Natural killer cell (primary cell): ENCODE results near the gene CGB5. TPM values are rescaled to one million over a fixed set of nuclear protein-coding genes. Genes with fewer than 3 reads are reported as not detected.

ENCODE experiments used
- ATAC-seq, 3 donors: fragments of 150-1000 bp in 2 of 3; fragments of 200-7000 bp in 1 of 3; cut with Tn5 transposase; 1 replicate in 1 of 3; 2 replicates in 2 of 3; pipeline ENCODE4 v1.10.0; 2021; ENCODE audit warnings: mild to moderate bottlenecking in 2 of 3, moderate library complexity in 2 of 3
- DNase-seq, 2 donors: peaks; one replicate each; pipeline versions ENCODE4 v3.0.0 to v3.0.0-alpha.2; 2013 to 2021; ENCODE audit warnings: mixed read lengths in 1 of 2
- H3K27ac ChIP-seq: one replicate; pipeline ENCODE4 v1.5.1; 2013; ENCODE audit warnings: mild to moderate bottlenecking, low read length
- H3K27me3 ChIP-seq: one replicate; pipeline ENCODE4 v1.6.1; 2013; ENCODE audit warnings: low read length; ENCODE audit not compliant: control insufficient read depth, insufficient read depth
- H3K36me3 ChIP-seq: one replicate; pipeline ENCODE4 v1.6.1; 2013; ENCODE audit warnings: low read length; ENCODE audit not compliant: control insufficient read depth, insufficient read depth
- H3K4me1 ChIP-seq: one replicate; pipeline ENCODE4 v1.6.1; 2013; ENCODE audit warnings: low read length; ENCODE audit not compliant: control insufficient read depth, insufficient read depth
- H3K4me3 ChIP-seq: one replicate; pipeline ENCODE4 v1.5.1; 2013; ENCODE audit warnings: low read length
- H3K9me3 ChIP-seq: one replicate; pipeline ENCODE4 v1.6.1; 2013; ENCODE audit warnings: low read length; ENCODE audit not compliant: control insufficient read depth, insufficient read depth
- H3K27ac Mint-ChIP-seq, 2 donors: one replicate each; pipeline ENCODE4 v1.8.0; 2022; ENCODE audit warnings: mild to moderate bottlenecking in 2 of 2, mixed read lengths in 2 of 2, moderate library complexity in 1 of 2
- H3K27me3 Mint-ChIP-seq, 2 donors: one replicate each; pipeline ENCODE4 v1.8.0; 2022; ENCODE audit warnings: low read depth in 2 of 2, mixed read lengths in 2 of 2
- H3K36me3 Mint-ChIP-seq: one replicate; pipeline ENCODE4 v1.8.0; 2022; ENCODE audit warnings: mixed read lengths
- H3K4me1 Mint-ChIP-seq, 2 donors: one replicate each; pipeline ENCODE4 v1.8.0; 2022; ENCODE audit warnings: mixed read lengths in 2 of 2
- H3K4me3 Mint-ChIP-seq: one replicate; pipeline ENCODE4 v1.8.0; 2022; ENCODE audit warnings: mild to moderate bottlenecking, moderate library complexity, mixed read lengths
- H3K9me3 Mint-ChIP-seq, 2 donors: one replicate each; pipeline ENCODE4 v1.8.0; 2022; ENCODE audit warnings: mixed read lengths in 2 of 2
- WGBS: methylation state at CpG from one replicate; pipeline ENCODE4 v1.1.7; 2013; ENCODE audit warnings: missing lambda C conversion rate; ENCODE audit not compliant: insufficient coverage; 5-methylcytosine and 5-hydroxymethylcytosine counted together
- intact Hi-C: fragments of 100-400 bp; cut with micrococcal nuclease; formaldehyde crosslinking; loops from one replicate; pipeline ENCODE4 v1.14.2; 2022
- total RNA-seq, 4 donors: library from RNA; stranded (reverse); fragments of 120-200 nt in 1 of 4; gene quantifications; one replicate each; pipeline versions ENCODE4 v1.2.3 to v1.2.4, GENCODE V29; 2013 to 2022
- TF ChIP-seq, protein P1 (sequence below): fragments of 200-600 bp; IDR thresholded peaks from one replicate; pipeline ENCODE4 v1.8.0; 2022; ENCODE audit warnings: antibody characterized with exemption

The CGB5 gene
- total RNA-seq, 3 donors from 2014 or later (not counting 1 experiment from before 2014, with no cell fraction given) = not detected

GRCh38 chr19:49004133-49004532 is 39.5 kb upstream of the CGB5 start:
- ATAC-seq (no peak), DNase-seq (no peak)
- 96% methylated on average over 15 of the region's 15 CpGs for WGBS
- Mint-ChIP-seq H3K27ac (no peak overlapping the region), H3K9me3 (no peaks in the 10 kb centered on the region), H3K27me3 (no peaks in the 10 kb centered on the region), H3K36me3 (no peaks in the 10 kb centered on the region), H3K4me3 (no peak overlapping the region), H3K4me1 (no peaks in the 10 kb centered on the region)
- TF ChIP-seq, protein P1, sequence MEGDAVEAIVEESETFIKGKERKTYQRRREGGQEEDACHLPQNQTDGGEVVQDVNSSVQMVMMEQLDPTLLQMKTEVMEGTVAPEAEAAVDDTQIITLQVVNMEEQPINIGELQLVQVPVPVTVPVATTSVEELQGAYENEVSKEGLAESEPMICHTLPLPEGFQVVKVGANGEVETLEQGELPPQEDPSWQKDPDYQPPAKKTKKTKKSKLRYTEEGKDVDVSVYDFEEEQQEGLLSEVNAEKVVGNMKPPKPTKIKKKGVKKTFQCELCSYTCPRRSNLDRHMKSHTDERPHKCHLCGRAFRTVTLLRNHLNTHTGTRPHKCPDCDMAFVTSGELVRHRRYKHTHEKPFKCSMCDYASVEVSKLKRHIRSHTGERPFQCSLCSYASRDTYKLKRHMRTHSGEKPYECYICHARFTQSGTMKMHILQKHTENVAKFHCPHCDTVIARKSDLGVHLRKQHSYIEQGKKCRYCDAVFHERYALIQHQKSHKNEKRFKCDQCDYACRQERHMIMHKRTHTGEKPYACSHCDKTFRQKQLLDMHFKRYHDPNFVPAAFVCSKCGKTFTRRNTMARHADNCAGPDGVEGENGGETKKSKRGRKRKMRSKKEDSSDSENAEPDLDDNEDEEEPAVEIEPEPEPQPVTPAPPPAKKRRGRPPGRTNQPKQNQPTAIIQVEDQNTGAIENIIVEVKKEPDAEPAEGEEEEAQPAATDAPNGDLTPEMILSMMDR = no peak
- Histone ChIP-seq H3K4me1 (no peaks in the 10 kb centered on the region), H3K27ac (no peak overlapping the region), H3K4me3 (no peak overlapping the region), H3K27me3 (no peaks in the 10 kb centered on the region), H3K36me3 (peaks cover 30% of the 10 kb centered on the region), H3K9me3 (no peaks in the 10 kb centered on the region)
- intact Hi-C loops = no loop called here

DNA sequence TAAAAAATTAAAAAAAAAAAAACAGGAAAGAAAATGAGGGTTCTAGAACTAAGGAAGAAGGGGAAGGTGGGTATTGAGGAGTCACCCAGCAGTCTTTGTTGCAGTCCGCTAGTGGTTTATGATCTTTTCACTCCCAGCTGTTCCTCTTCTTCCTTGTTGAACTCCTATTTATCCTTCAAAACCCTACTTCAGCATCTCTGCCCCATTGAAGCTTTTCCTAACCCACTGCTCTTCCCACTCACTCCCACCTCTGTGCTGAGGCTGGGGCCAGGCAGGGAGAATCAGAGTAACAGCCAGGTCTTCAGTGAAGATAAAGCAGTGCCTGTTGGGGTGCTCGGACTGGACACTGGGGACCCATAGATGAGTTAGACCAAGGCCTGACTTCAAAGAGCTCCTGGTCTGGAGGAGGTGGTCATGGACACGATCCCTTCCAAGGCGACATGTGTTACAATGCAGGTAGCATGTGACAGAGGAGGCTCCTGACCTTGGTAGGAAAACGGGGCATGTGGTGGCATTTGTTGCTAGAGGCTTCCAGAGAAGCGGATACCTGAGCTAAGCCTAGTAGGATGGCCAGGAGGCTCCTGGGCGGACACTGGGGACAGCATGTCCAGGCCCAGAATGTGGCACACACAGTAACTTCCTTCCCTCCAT is 38.6 kb upstream of the CGB5 start:
- Histone ChIP-seq H3K9me3 (no peaks in the 10 kb centered on the region), H3K27me3 (no peaks in the 10 kb centered on the region), H3K27ac (no peak overlapping the region), H3K36me3 (peaks cover 39% of the 10 kb centered on the region), H3K4me1 (no peaks in the 10 kb centered on the region), H3K4me3 (no peak overlapping the region)
- TF ChIP-seq, protein P1 = no peak
- Mint-ChIP-seq H3K36me3 (no peaks in the 10 kb centered on the region), H3K9me3 (no peaks in the 10 kb centered on the region), H3K27ac (no peak overlapping the region), H3K27me3 (no peaks in the 10 kb centered on the region), H3K4me3 (no peak overlapping the region), H3K4me1 (no peaks in the 10 kb centered on the region)
- ATAC-seq (no peak), DNase-seq (no peak)
- 96% methylated on average over 7 of the region's 7 CpGs for WGBS
- intact Hi-C loops = no loop called here

DNA sequence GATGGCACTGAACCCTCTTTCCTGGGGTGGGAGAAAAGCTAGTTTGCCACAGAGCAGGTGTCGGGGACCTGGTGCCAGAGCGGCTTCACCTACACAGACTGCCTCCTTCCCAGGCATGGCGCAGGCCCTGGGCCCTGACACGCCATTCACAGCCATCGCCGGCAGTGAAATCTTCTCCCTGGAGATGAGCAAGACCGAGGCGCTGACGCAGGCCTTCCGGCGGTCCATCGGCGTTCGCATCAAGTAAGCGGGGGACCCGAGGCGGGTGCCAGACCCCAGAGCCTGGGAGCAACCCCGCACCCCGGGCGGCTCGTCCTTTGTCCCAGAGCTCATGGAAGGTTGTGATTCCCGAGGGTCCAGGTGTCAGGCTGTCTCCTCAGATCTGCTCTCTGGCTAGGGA is 36.7 kb upstream of the CGB5 start:
- no peaks in the 10 kb centered on the region for H3K27me3 ChIP-seq
- 98% methylated on average over 22 of the region's 22 CpGs for WGBS
- no peak overlapping the region for H3K27ac ChIP-seq
- TF ChIP-seq, protein P1 = no peak
- no peaks in the 10 kb centered on the region for H3K27me3 Mint-ChIP-seq
- H3K9me3 ChIP-seq = no peaks in the 10 kb centered on the region
- H3K4me3 ChIP-seq = no peak overlapping the region
- H3K4me1 Mint-ChIP-seq = no peaks in the 10 kb centered on the region
- peaks cover 55% of the 10 kb centered on the region for H3K36me3 ChIP-seq
- ATAC-seq (no peak), DNase-seq (no peak)
- no peaks in the 10 kb centered on the region for H3K36me3 Mint-ChIP-seq
- no peak overlapping the region for H3K4me3 Mint-ChIP-seq
- H3K4me1 ChIP-seq = no peaks in the 10 kb centered on the region
- H3K27ac Mint-ChIP-seq = no peak overlapping the region
- intact Hi-C loops = no loop called here
- no peaks in the 10 kb centered on the region for H3K9me3 Mint-ChIP-seq

- Histone ChIP-seq H3K4me3 (no peak overlapping the region), H3K9me3 (no peaks in the 10 kb centered on the region), H3K27me3 (no peaks in the 10 kb centered on the region), H3K27ac (no peak overlapping the region), H3K36me3 (peaks cover 45% of the 10 kb centered on the region), H3K4me1 (no peaks in the 10 kb centered on the region)
- intact Hi-C loops = no loop called here
- Mint-ChIP-seq H3K4me1 (no peaks in the 10 kb centered on the region), H3K27ac (no peak overlapping the region), H3K4me3 (no peak overlapping the region), H3K36me3 (no peaks in the 10 kb centered on the region), H3K27me3 (no peaks in the 10 kb centered on the region), H3K9me3 (no peaks in the 10 kb centered on the region)
- WGBS = 95% methylated on average over 18 of the region's 18 CpGs
- ATAC-seq (no peak), DNase-seq (no peak)
- TF ChIP-seq, protein P1 = no peak
These were observed 33.8 kb upstream of the CGB5 start for GRCh38 chr19:49009828-49010227.
